NCI-H524 treated with DMSO at 0.1 percent for 48 hours (cell line): ENCODE results near the gene DHTKD1.
"Not testable (repeated sequence)": the region's sequence is repeated elsewhere in the genome, so short reads cannot be mapped to it uniquely, and the experiment has no call there.

Experiments
- DNase-seq: peaks from one replicate; lab custom pipeline; 2025; lab: John Stamatoyannopoulos, UW

Gene DHTKD1

GRCh38 chr10:12062754-12063482 lies 5.8 kb upstream of the DHTKD1 start:
- DNase-seq = no peak

- no peak for DNase-seq
These were observed 5.3 kb upstream of the DHTKD1 start for GRCh38 chr10:12063483-12063818.

- no peak for DNase-seq
These were observed 1.4 kb upstream of the DHTKD1 start for GRCh38 chr10:12067336-12067735.

GRCh38 chr10:12071441-12071840 lies 2.7 kb downstream of the DHTKD1 start:
- DNase-seq = not testable (repeated sequence)

GRCh38 chr10:12073526-12073925 lies 4.8 kb downstream of the DHTKD1 start:
- no peak for DNase-seq

- no peak for DNase-seq
These were observed 8.9 kb downstream of the DHTKD1 start for GRCh38 chr10:12077580-12078180.

GRCh38 chr10:12081470-12081869 lies 12.7 kb downstream of the DHTKD1 start:
- DNase-seq = no peak

GRCh38 chr10:12081879-12082557 lies 13.3 kb downstream of the DHTKD1 start:
- DNase-seq = no peak

GRCh38 chr10:12088919-12089318 lies 20.2 kb downstream of the DHTKD1 start:
- no peak for DNase-seq

GRCh38 chr10:12091421-12091820 lies 22.7 kb downstream of the DHTKD1 start:
- DNase-seq = no peak

GRCh38 chr10:12097361-12097760 lies 28.6 kb downstream of the DHTKD1 start:
- DNase-seq = not testable (repeated sequence)

- no peak for DNase-seq
These were observed 29.0 kb downstream of the DHTKD1 start for GRCh38 chr10:12097791-12098190.

- DNase-seq = no peak
These were observed 30.2 kb downstream of the DHTKD1 start for GRCh38 chr10:12098966-12099365.

GRCh38 chr10:12103802-12104201 lies 35.0 kb downstream of the DHTKD1 start:
- DNase-seq = no peak

- no peak for DNase-seq
These were observed 39.0 kb downstream of the DHTKD1 start for GRCh38 chr10:12107781-12108180.

- DNase-seq = no peak
These were observed 40.5 kb downstream of the DHTKD1 start for GRCh38 chr10:12109286-12109685.

GRCh38 chr10:12111528-12111927 lies 42.8 kb downstream of the DHTKD1 start:
- DNase-seq = no peak

GRCh38 chr10:12113627-12114026 lies 44.9 kb downstream of the DHTKD1 start:
- DNase-seq = no peak

- no peak for DNase-seq
These were observed 52.9 kb downstream of the DHTKD1 start for GRCh38 chr10:12121673-12122072.

- DNase-seq = no peak
These were observed 60.7 kb downstream of the DHTKD1 start, which contains the start of gene SEC61A2 for GRCh38 chr10:12129222-12130111. SEC61A2 (plus strand) TSS chr10:12129677; CDS start chr10:12129788, 111 bp downstream.

GRCh38 chr10:12130237-12130872 lies 61.6 kb downstream of the DHTKD1 start:
- DNase-seq = peak; percentile 19

GRCh38 chr10:12135631-12136030 lies 66.9 kb downstream of the DHTKD1 start:
- DNase-seq = no peak
